GM18867 (cell line): ENCODE data around the gene MYRF.

ENCODE experiments used
- ATAC-seq: cut with Tn5 transposase; IDR thresholded peaks from one replicate; pipeline ENCODE4 v1.9.1; 2021; ENCODE audit warnings: mild to moderate bottlenecking, moderate library complexity; ENCODE audit not compliant: unreplicated experiment

Gene MYRF

GRCh38 chr11:61738776-61739175 lies 13.7 kb upstream of the MYRF start:
- ATAC-seq: no peak

DNA sequence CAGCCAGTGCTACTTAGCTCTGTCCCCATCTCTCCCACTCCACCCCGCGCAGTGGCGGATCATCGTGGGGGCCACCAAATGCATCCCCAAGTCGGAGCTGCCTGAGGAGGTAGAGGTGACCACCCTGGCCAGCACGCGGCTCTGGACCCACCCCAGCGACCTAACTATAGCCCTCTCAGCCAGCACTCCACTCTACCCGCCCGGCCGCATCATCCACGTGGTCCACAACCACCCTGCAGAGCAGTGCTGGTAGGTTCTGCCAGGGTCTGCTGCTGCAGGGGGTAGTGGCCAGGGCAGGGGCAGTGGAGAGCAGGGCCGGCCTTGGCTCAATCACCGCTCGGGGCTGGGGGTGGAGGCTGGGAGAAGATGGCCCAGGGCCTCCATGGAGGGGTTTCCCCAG lies 13.0 kb upstream of the MYRF start:
- no peak for ATAC-seq

- ATAC-seq: no peak
These were observed 12.5 kb upstream of the MYRF start for GRCh38 chr11:61739966-61740365.

- ATAC-seq: no peak
These were observed 10.0 kb upstream of the MYRF start for GRCh38 chr11:61742391-61742790.

DNA sequence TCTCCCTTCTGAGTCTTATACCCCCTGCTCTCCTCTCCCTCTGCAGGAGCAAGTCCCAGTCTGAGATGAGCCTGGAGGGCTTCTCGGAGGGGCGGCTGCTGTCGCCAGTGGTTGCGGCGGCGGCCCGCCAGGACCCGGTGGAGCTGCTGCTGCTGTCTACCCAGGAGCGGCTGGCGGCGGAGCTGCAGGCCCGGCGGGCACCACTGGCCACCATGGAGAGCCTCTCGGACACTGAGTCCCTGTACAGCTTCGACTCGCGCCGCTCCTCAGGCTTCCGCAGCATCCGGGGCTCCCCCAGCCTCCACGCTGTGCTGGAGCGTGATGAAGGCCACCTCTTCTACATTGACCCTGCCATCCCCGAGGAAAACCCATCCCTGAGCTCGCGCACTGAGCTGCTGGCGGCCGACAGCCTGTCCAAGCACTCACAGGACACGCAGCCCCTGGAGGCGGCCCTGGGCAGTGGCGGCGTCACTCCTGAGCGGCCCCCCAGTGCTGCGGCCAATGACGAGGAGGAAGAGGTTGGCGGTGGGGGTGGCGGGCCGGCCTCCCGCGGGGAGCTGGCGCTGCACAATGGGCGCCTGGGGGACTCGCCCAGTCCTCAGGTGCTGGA lies 8.8 kb upstream of the MYRF start:
- ATAC-seq: no peak

GRCh38 chr11:61744181-61744580 lies 8.3 kb upstream of the MYRF start:
- ATAC-seq: no peak

GRCh38 chr11:61744609-61745156 lies 7.8 kb upstream of the MYRF start:
- no peak for ATAC-seq

GRCh38 chr11:61745781-61746441 lies 6.5 kb upstream of the MYRF start:
- ATAC-seq: no peak

- no peak for ATAC-seq
These were observed 5.8 kb upstream of the MYRF start for GRCh38 chr11:61746442-61747191.

GRCh38 chr11:61747192-61747966 lies 5.1 kb upstream of the MYRF start:
- ATAC-seq: peak; percentile 65

GRCh38 chr11:61747967-61748285 lies 4.5 kb upstream of the MYRF start:
- ATAC-seq: no peak

GRCh38 chr11:61749591-61750217 lies 2.7 kb upstream of the MYRF start:
- ATAC-seq: no peak

DNA sequence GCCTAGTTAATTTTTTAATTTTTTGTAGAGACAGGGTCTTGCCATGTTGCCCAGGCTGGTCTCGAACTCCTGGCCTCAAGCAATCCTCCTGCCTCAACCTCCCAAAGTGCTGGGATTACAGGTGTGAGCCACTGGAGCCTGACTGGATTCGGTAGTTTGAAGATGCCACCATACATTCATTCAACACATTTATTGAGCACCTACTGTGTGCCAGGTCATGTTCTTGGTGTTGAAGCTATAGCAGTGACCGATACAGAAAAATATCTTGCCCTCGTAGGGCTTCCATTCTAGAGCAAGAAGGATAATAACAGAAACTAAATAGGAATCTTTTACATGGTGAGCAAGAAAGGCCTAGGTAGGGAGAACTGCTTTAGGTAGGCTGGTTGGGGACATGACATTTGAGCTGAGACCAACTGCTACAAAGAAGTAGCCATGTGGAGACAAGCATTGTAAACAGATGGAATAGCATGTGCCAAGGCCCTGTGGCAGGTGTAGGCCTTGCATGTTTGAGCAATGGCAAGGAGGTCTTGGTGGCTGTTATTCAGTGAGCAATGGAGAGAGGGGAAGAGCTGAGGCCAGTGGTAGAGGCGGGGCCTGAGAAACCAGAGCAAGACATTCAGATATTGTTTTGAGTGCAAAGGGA lies 1.7 kb upstream of the MYRF start:
- no peak for ATAC-seq

DNA sequence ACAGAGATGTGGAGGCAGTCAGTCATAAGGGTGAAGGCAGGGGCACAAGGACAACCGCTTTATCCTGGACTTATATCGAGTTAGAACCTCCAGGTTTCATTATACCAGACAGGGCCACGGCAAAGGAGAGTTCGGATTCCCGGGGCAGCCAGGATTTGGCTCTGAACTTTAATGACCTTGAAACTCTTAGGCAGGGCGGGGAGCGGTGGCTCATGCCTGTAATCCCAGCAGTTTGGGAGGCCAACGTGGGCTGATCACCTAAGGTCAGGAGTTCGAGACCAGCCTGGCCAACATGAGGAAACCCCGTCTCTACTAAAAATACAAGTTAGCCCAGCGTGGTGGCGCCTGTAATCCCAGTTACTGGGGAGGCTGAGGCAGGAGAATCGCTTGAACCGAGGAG lies 1.1 kb upstream of the MYRF start:
- no peak for ATAC-seq

DNA sequence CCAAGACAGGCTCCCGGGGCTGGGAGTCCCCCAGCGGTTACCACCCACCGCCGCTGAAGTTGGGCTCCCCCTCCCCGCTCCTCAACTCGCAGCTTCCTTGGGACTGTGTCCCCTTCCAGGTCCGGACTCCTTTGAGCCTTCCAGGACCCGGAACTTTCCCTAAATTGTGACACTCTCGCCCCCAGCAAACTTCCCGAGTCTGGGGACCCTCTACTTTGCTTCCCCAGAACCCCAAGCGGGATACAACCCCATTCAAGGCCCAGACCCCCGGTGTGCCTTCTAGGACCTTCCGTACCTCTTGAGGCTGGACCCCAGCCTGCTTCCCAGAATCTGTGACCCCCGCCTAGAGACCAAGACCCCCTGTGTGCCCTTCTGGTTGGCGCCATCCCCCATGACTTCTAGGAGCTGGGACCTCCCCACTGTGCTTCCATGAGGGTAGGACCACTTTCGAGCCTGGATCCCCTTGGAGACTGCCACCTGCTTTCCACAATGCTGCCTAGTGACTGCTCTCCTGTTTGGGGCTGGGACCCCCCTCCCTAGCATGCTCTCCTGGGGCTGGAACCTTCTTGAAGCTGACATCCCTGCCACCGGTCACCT lies 587 bp downstream of the MYRF start:
- ATAC-seq: no peak

DNA sequence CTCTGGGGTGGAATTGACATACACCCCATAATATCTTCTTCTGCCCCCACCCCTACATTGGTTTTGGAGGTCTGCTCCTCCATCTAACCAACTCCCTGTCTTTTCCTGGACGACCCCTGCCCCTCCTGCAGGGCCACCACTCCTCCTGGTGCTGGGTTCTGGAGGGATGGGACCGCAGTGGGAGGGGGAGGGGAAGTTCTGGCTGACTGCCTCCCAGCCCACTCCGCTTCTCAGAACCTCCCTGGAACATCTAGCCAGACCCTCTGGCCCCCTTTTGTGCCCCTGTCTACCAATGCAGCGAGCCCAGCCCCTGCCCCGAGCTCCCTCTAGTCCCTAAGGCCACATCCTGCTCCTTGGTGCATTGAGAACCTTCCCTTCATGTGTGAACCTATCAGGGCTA lies 1.2 kb downstream of the MYRF start:
- no peak for ATAC-seq

- no peak for ATAC-seq
These were observed 2.4 kb downstream of the MYRF start for GRCh38 chr11:61754534-61755482.

GRCh38 chr11:61756147-61756451 lies 3.7 kb downstream of the MYRF start:
- ATAC-seq: no peak
